ENCODE measurements around the gene FCN2. TPM values are rescaled to one million over a fixed set of nuclear protein-coding genes. Genes with fewer than 3 reads are reported as not detected.

The FCN2 gene
- total RNA-seq, 1 experiment from 2014 or later: not detected

DNA sequence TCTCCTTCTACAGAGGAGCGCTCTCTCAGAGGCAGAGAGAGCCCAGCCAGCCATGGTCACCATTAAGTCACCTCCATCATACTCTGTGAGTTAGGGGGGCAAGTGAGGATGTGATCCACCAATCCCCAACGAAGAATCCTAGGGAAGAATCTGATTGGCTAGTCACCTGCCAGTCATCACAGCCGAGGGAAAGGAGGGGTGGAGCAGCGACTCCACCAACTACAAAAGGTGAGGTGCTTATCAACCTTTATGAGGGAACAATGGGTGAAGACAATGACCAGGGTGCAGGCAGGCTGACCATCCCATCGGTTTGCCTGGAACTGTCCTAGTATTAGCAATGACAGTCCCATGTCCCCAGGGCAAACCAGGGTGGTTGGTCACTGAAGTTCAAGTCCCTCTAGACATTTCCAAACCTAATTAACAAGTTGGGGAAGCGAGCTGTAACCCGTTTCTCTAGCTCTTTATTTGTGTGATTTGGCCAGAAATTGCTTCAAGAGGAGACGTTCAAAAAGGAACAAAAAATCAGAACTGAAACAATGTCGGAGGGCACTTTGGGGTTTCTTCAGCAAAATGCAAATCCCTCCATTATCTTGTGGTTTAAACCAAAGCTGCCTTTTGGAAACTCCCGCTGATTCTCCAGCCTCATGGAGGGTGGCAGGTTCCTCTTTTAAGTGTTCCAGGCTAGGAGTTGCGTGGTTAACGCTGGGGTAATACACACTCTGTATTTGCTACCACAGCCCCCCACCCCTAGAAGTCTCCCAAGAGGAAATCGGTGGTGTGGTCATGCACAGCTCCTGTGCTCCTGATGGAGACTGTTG is 55.9 kb downstream of the FCN2 start:
- no peak for TF ChIP-seq SRF (IDR thresholded peaks at IDR 0.05; ENCODE audit: low read depth)
- no peak for TF ChIP-seq POLR2A (IDR thresholded peaks at IDR 0.05; ENCODE audit: borderline replicate concordance, extremely low read depth, insufficient read depth, insufficient read length)
- TF ChIP-seq EZH2 (IDR thresholded peaks at IDR 0.05): no peak
- TF ChIP-seq, protein P1, sequence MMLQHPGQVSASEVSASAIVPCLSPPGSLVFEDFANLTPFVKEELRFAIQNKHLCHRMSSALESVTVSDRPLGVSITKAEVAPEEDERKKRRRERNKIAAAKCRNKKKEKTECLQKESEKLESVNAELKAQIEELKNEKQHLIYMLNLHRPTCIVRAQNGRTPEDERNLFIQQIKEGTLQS (IDR thresholded peaks at IDR 0.05): no peak
- TF ChIP-seq YY1 (IDR thresholded peaks at IDR 0.05; ENCODE audit: extremely low read depth, insufficient replicate concordance, low read depth, low read length): no peak
- TF ChIP-seq POLR2AphosphoS5 (IDR thresholded peaks at IDR 0.05; ENCODE audit: low read depth, low read length): no peak
- no peak for TF ChIP-seq ELF1 (IDR thresholded peaks at IDR 0.05; ENCODE audit: borderline replicate concordance, low read depth)
- TF ChIP-seq EZH2phosphoT487 (IDR thresholded peaks at IDR 0.05; ENCODE audit: borderline replicate concordance): no peak
- no peak for TF ChIP-seq ZBTB33 (IDR thresholded peaks at IDR 0.05; ENCODE audit: extremely low read depth, insufficient replicate concordance, low read length)
- TF ChIP-seq ZNF274 (IDR thresholded peaks at IDR 0.05; ENCODE audit: low read depth, low read length): no peak
- no peak for TF ChIP-seq JUND (IDR thresholded peaks at IDR 0.05)
- no peak for TF ChIP-seq CEBPB (IDR thresholded peaks at IDR 0.05; ENCODE audit: low read depth)
- TF ChIP-seq, protein P2, sequence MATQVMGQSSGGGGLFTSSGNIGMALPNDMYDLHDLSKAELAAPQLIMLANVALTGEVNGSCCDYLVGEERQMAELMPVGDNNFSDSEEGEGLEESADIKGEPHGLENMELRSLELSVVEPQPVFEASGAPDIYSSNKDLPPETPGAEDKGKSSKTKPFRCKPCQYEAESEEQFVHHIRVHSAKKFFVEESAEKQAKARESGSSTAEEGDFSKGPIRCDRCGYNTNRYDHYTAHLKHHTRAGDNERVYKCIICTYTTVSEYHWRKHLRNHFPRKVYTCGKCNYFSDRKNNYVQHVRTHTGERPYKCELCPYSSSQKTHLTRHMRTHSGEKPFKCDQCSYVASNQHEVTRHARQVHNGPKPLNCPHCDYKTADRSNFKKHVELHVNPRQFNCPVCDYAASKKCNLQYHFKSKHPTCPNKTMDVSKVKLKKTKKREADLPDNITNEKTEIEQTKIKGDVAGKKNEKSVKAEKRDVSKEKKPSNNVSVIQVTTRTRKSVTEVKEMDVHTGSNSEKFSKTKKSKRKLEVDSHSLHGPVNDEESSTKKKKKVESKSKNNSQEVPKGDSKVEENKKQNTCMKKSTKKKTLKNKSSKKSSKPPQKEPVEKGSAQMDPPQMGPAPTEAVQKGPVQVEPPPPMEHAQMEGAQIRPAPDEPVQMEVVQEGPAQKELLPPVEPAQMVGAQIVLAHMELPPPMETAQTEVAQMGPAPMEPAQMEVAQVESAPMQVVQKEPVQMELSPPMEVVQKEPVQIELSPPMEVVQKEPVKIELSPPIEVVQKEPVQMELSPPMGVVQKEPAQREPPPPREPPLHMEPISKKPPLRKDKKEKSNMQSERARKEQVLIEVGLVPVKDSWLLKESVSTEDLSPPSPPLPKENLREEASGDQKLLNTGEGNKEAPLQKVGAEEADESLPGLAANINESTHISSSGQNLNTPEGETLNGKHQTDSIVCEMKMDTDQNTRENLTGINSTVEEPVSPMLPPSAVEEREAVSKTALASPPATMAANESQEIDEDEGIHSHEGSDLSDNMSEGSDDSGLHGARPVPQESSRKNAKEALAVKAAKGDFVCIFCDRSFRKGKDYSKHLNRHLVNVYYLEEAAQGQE (IDR thresholded peaks at IDR 0.05; ENCODE audit: low read depth): no peak
- TF ChIP-seq SP1 (IDR thresholded peaks at IDR 0.05; ENCODE audit: low read depth): no peak
- no peak for TF ChIP-seq TCF7L2 (IDR thresholded peaks at IDR 0.05; ENCODE audit: borderline replicate concordance, extremely low read depth, insufficient read depth, insufficient read length)
- TF ChIP-seq SIN3A (IDR thresholded peaks at IDR 0.05; ENCODE audit: low read depth): no peak
- TF ChIP-seq EGR1 (IDR thresholded peaks at IDR 0.05; ENCODE audit: low read depth): no peak
- no peak for TF ChIP-seq FOSL1 (IDR thresholded peaks at IDR 0.05; ENCODE audit: low read depth)
- no peak for TF ChIP-seq CBX3 (IDR thresholded peaks at IDR 0.05; ENCODE audit: low read depth)
- no peak for TF ChIP-seq RAD21 (IDR thresholded peaks at IDR 0.05; ENCODE audit: low read depth)
- ATAC-seq (0 out of 2 replicates have a peak, but pooled peaks have one; percentile 30), DNase-seq (ENCODE audit: low read depth, low spot score) (no peak)
- H3K79me2 ChIP-seq (ENCODE audit: insufficient read depth, low read length): no peaks in the 10 kb centered on the region
- H3K9me2 ChIP-seq (ENCODE audit: insufficient read depth): no peaks in the 10 kb centered on the region
- H3K4me2 ChIP-seq (ENCODE audit: low read length): no peak overlapping the region
- H3K9ac ChIP-seq (ENCODE audit: low read length): no peak overlapping the region
- H3K36me3 ChIP-seq (ENCODE audit: control insufficient read depth in 1 of 2, insufficient read depth in 2 of 2, low read length in 2 of 2): no peaks in the 10 kb centered on the region
- no peak overlapping the region for H3K4me3 ChIP-seq (replicated peaks in 1 of 2; ENCODE audit: low read depth in 1 of 2, low read length in 2 of 2)
- ChIA-PET POLR2A (no interaction called here), CTCF (no interaction called here), RAD21 (ENCODE audit: low non-redundant PET in 1 of 2, low total read pairs in 2 of 2, uncharacterized antibody in 2 of 2, unreplicated experiment in 2 of 2) (no interaction called here)
- BruUV-seq (replicated peaks): no TSS peak
- H3K4me1 ChIP-seq (ENCODE audit: control insufficient read depth in 1 of 2, insufficient read depth in 2 of 2, low read length in 2 of 2): no peaks in the 10 kb centered on the region
- H3K27me3 ChIP-seq (ENCODE audit: insufficient read depth, low read length): peaks cover 3% of the 10 kb centered on the region; the same call in 1 of the 2 replicates
- intact Hi-C loops (cut with micrococcal nuclease): no loop called here
- H3K27ac ChIP-seq (ENCODE audit: low read depth, low read length): no peak overlapping the region
- H2AFZ ChIP-seq (ENCODE audit: low read depth, low read length, poor library complexity, severe bottlenecking): no peak overlapping the region
- H4K20me1 ChIP-seq (ENCODE audit: insufficient read depth): no peaks in the 10 kb centered on the region
- no peaks in the 10 kb centered on the region for H3K9me3 ChIP-seq (ENCODE audit: control insufficient read depth in 1 of 2, insufficient read depth in 1 of 2, low read depth in 1 of 2, low read length in 2 of 2)
